HG03442 (cell line): ENCODE results near the gene NAPEPLD.
"Not testable (repeated sequence)": the region's sequence is repeated elsewhere in the genome, so short reads cannot be mapped to it uniquely, and the experiment has no call there.

Experiments used
- ATAC-seq: cut with Tn5 transposase; IDR thresholded peaks from one replicate; pipeline ENCODE4 v1.9.1; 2021; ENCODE audit warnings: mild to moderate bottlenecking, moderate library complexity; ENCODE audit not compliant: unreplicated experiment

NAPEPLD gene

GRCh38 chr7:103116511-103116910 is 32.4 kb downstream of the NAPEPLD start:
- ATAC-seq, result no peak

DNA sequence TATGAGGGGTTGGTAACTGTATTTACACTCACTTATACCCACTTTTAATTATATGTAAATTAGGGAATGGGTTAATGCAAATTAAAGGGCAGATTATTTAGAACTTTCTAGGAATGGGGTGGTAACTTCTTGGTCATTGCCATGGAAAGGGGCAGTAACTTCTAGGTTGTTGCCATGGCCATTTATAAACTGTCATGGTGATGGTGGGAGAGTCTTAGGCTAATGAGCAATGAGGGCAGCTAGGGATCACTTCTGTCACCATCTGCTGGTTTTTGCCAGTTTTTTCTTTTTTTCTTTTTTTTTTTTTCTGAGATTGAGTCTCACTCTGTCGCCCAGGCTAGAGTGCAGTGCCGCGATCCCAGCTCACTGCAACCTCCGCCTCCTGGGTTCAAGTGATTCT is 33.1 kb downstream of the NAPEPLD start:
- ATAC-seq, result no peak

GRCh38 chr7:103114576-103115008 is 34.3 kb downstream of the NAPEPLD start:
- ATAC-seq, result no peak

DNA sequence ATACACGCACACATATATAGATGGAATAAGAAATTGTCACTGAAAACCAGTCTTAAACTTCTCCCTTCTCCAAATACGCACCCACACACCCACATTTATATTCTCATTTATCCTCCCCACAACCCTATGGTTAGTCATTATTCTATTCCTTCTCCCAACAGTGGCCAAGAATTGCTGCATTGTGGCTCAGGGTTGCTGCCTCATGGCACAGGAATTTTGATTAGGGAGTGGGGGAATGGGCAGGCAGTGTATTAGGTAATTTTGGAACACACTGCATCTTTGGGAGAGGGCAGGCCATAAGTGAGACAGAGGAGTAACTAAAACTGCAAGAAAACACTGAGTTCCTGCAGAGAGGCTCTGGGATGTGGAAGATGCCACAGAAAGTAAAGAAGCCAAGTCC is 35.7 kb downstream of the NAPEPLD start:
- ATAC-seq, result no peak

- not testable (repeated sequence) for ATAC-seq
Measured at GRCh38 chr7:103106703-103107070, 42.2 kb downstream of the NAPEPLD start.

GRCh38 chr7:103106005-103106702 is 42.7 kb downstream of the NAPEPLD start:
- ATAC-seq, result no peak

DNA sequence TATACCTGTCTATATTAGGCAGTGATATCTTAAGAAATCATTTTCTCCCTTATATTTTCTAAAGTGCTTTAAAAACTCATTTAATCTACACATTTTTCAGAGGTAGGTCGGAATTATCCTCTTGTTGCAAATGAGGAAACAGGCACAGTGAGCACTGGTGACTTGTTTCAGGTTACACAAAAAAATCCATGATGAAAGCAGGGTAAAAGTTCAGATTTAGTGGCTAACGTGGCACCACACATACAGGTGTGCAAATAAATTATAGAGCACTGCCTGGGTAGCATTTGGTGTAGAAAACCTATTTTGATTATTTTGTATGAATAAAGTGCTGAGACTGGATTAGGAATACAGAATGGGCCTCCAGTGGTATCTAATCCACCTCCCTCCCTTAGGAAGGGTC is 47.4 kb downstream of the NAPEPLD start:
- no peak for ATAC-seq

DNA sequence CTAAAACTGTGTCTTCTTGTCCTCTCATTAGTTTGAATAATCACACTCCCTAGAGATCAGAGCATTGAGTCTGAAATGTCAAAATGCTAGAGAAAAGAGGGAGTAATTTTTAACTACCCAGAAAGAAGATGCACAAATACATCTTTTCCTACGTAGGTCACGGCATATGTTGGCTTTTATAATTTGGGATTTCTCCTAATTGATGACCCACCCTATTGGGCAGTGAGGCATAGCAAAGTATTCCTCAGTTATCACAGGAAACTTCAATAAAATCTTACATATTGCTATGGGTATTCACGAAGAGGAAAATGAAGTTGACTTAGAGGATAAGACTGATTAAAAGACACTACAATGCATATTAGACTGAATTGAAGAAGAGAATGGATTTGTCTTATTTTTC is 48.6 kb downstream of the NAPEPLD start:
- ATAC-seq, result no peak

- no peak for ATAC-seq
Measured at GRCh38 chr7:103097041-103097440, 51.9 kb downstream of the NAPEPLD start.

DNA sequence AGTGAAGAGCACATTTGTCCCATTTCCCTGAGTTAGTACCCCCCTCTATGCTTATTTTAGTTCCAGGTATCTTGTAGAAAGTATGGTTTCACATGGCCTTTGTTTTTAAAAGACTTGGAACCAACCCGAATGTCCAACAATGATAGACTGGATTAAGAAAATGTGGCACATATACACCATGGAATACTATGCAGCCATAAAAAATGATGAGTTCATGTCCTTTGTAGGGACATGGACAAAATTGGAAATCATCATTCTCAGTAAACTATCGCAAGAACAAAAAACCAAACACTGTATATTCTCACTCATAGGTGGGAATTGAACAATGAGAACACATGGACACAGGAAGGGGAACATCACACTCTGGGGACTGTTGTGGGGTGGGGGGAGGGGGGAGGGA is 53.3 kb downstream of the NAPEPLD start:
- ATAC-seq, result not testable (repeated sequence)

- no peak for ATAC-seq
Measured at GRCh38 chr7:103094102-103094501, 54.8 kb downstream of the NAPEPLD start.

DNA sequence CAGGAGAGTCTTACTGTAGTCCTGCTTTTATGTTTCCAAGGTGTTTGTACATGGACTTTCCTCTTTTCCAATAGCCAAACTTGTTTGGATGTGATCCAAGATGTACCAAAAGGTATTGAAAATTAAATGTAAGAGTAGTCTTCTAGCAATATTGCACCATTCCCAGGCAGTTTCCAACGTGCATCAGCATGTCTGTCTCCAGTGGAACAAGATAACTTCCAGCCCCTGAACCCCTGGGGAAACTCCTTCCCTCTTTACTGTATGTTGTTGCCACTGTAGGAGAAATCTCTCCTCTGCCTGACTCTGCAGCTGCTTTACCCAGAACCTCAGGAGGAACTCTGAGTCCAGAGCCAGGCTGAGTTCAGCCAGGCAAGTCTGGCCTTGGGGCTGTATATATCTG is 55.5 kb downstream of the NAPEPLD start:
- no peak for ATAC-seq

DNA sequence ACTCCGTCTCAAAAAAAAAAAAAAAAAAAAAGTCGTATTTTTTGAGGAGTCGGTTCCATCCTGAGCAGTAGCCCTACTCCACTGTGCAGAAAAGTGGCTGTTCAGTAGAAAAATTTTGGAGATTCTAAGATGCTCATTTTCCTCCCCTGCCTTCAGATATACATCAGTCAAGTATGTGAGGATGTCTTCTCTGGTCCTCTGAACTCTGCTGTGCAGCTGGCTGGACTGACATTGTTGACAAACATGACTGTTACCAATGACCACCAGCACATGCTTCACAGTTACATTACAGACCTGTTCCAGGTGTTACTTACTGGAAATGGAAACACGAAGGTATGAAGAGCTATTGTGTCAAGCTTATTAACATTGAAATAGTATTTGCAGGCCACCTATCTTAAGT is 56.6 kb downstream of the NAPEPLD start:
- not testable (repeated sequence) for ATAC-seq

- ATAC-seq, result no peak
Measured at GRCh38 chr7:103083210-103083609, 65.7 kb downstream of the NAPEPLD start.

DNA sequence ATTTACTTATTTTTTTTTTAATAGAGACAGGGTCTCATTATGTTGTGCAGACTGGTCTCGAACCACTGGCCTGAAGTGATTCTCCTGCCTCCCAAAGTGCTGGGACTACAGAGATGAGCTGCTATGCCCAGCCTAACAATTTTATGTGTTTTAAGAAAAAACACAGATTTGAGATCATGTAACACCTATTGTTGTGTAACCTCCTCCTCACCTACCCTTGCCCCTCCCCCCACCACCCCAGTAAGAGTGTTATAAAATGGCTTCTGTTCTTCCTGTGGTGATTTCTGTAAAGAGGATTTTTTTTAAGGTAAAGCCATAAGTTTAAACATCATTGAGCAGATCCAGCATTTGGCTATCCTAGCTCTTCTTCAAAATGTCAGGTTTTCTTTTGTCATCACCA is 66.4 kb downstream of the NAPEPLD start:
- no peak for ATAC-seq

DNA sequence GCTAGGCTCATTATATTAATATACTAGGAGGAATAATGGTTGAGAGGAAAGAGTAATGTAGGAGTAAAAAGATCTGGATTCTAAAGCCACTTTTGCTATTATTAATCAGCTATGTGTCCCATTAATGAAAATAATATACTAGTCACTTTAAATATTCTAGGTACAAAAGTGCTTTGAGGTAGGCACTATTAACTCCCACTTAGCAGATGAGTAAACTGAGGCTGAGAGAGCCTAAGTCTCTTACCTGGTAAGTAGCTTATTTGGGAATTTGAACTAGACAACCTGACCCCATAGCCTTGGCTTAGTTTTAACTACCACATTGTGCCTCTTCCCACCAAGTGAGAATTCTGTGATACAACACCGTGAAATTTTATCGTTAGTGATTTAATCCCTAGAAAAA is 68.0 kb downstream of the NAPEPLD start:
- no peak for ATAC-seq

DNA sequence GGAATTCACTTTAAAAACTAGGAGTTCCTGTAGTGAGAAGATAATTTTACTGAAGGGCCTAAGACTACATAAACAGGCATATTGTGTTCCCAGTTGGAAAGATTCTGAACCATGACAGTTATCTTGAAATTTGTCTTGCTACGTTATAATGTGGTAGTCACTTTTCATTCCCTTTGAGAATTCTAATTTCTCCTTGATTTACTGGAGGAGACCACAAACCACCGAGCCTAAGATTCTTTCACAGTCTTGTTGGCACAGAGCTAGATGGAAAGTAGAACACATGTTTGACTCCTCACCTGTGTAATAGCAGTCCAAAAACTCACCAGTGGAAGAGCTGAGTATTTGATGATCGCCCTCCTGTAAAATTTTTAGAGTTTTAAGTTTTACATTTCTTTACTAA is 69.1 kb downstream of the NAPEPLD start:
- ATAC-seq, result no peak

DNA sequence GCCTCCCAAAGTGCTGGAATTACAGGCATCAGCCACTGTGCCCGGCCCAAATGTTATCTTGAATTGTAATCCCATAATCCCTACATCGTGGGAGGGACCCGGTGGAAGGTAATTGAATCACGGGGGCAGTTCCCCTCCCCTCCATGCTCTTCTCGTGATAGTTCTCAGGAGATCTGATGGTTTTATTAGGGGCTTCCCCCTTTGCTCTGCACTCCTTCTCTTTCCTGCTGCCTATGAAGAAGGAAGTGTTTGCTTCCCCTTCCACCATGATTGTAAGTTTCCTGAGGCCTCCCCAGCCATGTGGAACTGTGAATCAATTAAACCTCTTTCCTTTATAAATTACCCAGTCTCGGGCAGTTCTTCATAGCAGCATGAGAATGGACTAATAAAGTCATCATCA is 70.7 kb downstream of the NAPEPLD start:
- not testable (repeated sequence) for ATAC-seq

DNA sequence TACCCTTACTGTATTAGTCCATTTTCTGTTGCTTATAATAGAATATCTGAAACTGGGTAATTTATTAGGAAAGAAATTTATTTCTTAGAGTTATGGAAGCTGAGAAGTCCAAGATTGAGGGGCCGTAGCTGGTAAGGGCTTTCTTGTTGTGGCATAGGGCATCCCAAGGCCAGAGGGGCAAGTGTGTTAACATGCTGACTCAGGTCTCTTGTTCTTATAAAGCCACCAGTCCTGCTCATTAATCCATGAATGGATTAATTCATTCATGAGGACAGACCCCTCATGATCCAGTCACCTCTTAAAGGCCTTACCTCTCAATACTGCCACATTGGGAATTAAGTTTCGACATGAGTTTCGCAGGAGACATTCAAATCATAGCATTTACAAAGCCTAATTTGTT is 71.6 kb downstream of the NAPEPLD start:
- ATAC-seq, result no peak

- no peak for ATAC-seq
Measured at GRCh38 chr7:103076764-103077163, 72.1 kb downstream of the NAPEPLD start.

GRCh38 chr7:103075337-103075918 is 73.5 kb downstream of the NAPEPLD start:
- peak; percentile 52 for ATAC-seq

GRCh38 chr7:103074519-103075336 is 74.2 kb downstream of the NAPEPLD start, which contains the start of the genes ARMC10 and FBXL13:
TSS of gene ARMC10 (plus strand) at chr7:103075140. CDS start at chr7:103075273, 133 bp downstream.
TSS of gene FBXL13 (minus strand) at chr7:103074796.
- peak; percentile 85 for ATAC-seq
